ENCODE results near the gene F8.

GRCh38 chrX:154800478-154801210 is 221.9 kb downstream of the F8 start:
- no peak for TF ChIP-seq CTCF (IDR thresholded peaks at IDR 0.05)
- peak in 1 of 4 donors; percentile 46 for TF ChIP-seq POLR2A (IDR thresholded peaks at IDR 0.05)
